NAMALWA (cell line): Measurements from ENCODE around the gene IFITM10.

Source experiments
- DNase-seq: peaks from one replicate; pipeline ENCODE4 v3.0.0-alpha.2; 2015; ENCODE audit warnings: low spot score

The IFITM10 gene

GRCh38 chr11:1751531-1751921, 1.1 kb upstream of the IFITM10 start:
- DNase-seq, result no peak

GRCh38 chr11:1750840-1751530, 590 bp upstream of the IFITM10 start:
- DNase-seq, result no peak

GRCh38 chr11:1749395-1750351, 722 bp downstream of the IFITM10 start:
- DNase-seq, result no peak

- DNase-seq, result no peak
Measured at GRCh38 chr11:1748636-1749394, 1.6 kb downstream of the IFITM10 start.

DNA sequence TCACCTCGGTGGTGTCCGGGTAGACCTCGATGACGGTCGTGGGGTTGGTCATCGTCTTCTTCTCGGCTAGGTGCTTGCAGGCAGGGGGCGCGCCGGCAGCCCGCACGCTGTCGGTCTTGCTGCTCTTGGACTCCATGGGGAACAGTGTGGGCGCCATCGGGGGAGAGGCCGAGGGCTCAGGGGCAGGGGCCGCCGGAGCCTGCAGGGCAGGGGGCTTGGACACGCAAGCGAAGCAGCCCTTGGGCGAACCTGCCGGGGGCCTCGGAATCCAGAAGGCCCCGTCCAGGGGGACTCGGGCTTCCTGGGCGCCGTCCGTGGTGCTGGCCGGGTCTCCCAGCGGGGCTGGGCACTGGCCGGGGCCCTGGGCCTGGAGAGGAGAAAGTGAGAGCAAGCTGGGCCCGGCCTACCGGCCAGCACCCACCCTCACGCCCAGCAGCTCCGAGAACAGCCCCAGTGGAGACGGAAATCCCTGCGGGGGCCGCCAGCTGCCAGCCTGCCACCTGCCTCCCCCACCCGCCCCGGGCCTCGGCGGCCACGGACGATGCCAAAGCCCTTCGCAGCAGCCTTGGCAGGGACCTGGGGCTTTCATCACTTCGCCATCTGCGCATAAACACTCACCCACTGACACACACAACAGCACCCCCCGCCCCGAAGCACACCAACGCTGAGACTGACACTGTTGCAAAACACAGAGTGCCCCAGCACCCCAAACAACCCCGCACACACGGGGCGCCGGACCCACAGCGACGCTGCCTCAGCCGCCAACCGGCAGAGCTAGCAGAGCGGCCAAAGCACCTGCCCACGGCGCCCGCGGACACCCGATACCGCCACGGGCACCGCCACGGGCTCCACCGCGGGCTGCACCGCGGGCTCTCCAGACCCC, 2.4 kb downstream of the IFITM10 start:
- no peak for DNase-seq

GRCh38 chr11:1746956-1747752, 3.2 kb downstream of the IFITM10 start:
- DNase-seq, result no peak

DNA sequence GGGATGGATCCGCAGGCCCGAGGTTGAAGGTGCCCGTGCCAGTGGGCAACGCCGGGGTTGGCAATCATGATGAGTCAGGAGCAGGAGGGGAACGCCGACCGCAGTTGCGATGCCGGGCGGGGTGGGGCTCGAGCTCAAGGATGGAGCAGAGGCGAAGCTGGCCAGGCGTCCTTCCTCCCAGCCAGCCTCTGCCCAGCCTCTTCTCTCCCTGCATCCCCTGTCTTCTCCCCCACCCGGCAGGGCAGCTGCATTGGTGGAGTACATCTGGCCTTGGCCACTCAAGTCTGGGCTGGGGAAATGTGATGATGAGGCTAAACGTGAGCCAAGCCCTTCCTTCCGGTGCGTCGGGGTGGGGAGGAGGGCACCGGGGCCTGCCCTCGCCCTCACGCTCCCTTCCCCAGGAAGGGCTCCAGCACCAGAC, 3.9 kb downstream of the IFITM10 start:
- DNase-seq, result no peak

- DNase-seq, result no peak
Measured at GRCh38 chr11:1745701-1746320, 4.6 kb downstream of the IFITM10 start.

- no peak for DNase-seq
Measured at GRCh38 chr11:1744891-1745700, 5.3 kb downstream of the IFITM10 start.

DNA sequence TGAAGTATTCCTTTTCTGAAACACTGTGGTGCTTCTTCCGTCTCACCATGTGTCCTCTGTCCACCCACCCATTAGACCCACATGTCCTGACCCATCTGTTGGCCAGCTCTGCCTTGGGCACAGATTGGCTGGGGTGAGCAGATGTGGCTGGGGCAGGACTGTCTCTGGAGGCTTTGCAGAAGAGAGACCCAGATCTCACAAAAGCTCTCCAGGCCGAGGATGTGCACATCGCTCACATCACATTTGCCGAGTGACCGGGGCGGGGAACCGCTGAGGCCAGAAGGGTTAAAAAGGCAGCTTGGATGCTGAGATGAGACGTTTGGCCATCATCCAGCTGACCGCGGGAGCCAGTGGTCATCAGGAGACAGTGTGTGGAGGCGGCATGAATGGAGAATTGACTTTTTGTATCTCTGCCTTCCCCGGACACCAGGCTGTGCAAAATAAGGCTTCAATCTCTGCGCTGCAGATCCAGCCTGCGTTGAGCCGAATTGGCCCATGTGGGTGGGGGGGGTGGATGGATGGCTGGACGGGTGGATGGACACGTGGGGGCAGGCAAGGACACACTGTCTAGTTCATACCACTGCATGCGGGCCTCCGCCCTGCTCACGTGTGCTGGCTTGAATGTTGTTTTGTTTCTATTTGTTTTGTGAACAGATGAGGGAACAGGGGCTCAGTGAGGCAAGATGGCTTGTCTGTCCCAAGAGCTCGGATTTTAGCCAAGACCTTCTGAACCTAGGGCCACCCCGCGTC, 6.1 kb downstream of the IFITM10 start:
- no peak for DNase-seq

DNA sequence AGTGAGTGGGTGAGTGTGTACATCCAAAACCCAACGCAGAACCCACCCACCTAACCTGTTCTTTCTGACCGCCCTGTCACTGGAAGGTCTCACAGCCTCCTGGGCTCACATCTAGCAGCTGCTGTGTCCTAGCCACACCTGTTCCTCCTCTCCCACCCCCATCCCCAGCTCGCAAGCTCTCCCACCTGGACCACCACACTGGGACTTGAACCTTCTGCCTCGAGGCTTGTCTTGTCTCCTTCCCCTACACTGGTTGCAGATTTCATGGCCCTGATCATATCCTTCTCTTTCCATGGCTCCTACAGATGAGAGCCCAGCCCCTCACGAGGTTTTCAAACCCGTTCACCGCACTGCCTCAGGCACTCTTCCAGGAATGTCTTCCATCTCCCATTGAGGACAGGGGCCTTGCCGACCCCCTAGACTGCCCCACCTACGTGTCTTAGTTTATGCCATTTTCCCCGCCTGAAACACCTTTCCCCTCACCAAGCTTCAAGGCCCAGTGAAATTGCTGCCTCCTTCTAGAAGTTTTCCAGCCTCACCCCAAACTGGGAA, 6.7 kb downstream of the IFITM10 start:
- no peak for DNase-seq

- no peak for DNase-seq
Measured at GRCh38 chr11:1742869-1743584, 7.4 kb downstream of the IFITM10 start.

GRCh38 chr11:1742371-1742770, 8.0 kb downstream of the IFITM10 start:
- no peak for DNase-seq

- DNase-seq, result no peak
Measured at GRCh38 chr11:1741741-1742140, 8.7 kb downstream of the IFITM10 start.

DNA sequence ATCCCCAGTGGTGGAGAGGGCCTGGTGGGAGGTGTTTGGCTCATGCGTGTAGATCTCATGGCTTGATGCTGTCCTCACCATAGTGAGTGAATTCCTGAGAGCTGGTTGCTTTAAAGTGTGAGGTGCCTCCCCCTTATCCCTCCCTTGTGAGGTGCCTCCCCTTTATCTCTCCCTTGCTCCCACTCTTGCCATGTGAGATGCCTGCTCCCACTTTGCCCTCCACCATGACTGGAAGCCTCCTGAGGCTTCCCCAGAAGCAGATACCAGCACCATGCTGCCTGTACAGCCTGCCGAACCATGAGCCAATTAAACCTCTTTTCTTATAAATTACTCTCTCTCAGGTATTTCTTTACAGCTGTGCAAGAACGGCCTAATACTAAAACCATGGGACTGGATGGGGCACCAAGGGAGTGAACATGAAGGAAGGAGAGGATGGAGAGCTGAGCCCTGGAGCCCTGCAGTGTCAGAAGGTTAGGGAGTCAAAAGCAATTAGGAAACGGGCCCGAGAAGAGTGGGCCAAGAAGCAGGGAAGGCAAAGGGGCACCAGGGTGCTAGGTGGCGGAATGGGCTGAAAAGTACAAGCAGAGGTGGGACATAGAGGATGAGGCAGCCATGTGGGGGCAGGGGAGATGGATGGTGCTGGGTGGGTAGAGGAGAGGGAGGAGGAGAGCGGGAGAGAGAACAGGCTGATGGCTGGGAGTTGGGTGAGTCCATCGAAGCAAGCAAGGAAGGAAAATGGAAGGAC, 9.4 kb downstream of the IFITM10 start:
- no peak for DNase-seq

DNA sequence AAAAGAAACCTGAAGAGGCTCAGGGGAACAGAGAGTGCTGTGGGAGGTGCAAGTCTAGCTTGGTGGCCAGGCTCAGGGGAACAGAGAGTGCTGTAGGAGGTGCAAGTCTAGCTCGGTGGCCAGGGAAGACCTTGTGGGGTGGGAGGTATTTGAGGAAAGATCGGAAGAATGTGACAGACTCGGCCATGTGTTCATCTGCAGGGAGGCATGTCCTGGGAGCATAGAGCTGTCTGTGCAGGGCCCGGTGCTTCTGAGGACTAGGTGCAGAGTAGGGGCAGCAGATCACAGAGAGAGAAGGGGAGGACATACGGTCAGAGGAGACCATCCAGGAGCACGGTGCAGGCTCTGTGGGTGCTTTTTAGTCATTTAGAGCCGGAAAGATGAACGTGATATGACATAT, 10.8 kb downstream of the IFITM10 start:
- DNase-seq, result no peak

- no peak for DNase-seq
Measured at GRCh38 chr11:1738380-1738779, 12.0 kb downstream of the IFITM10 start.
